ENCODE data around the gene FCER1G. TPM values are rescaled to one million over a fixed set of nuclear protein-coding genes. Genes with fewer than 3 reads are reported as not detected.

Gene FCER1G
- total and polyA plus RNA-seq, 9 of the 15 experiments (the other 6 are each of a cell fraction or from before 2014, with no cell fraction given): 0.15 to 0.69 (median 0.31) TPM; not detected in 2

DNA sequence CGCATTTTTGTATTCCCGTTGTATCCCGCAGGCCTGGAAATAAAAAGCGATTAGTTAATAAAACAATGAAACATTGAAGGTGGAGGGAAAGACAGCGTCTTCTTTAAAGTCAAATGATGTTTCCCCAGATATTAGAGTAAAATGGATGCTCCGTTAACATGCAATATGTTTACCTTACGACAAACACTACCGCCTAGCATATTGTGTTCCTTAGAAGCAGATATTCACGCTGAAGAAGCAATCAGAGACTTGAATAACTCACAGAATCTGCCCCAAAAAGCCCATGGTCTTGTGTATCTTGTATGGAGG is 37.2 kb upstream of the FCER1G start (continued):
- peak; percentile 50; the same call in 1 of the 2 replicates for TF ChIP-seq ZBTB2 (IDR thresholded peaks at IDR 0.05)
- no peak for TF ChIP-seq ZNF184 (CRISPR knock-in tag; IDR thresholded peaks at IDR 0.05)
- no peak for TF ChIP-seq C11orf30 (IDR thresholded peaks at IDR 0.05; ENCODE audit: low read depth)
- 0 out of 2 replicates have a peak, but pooled peaks have one; percentile 5 for TF ChIP-seq RAD51 (IDR thresholded peaks at IDR 0.05; ENCODE audit: borderline replicate concordance, low read depth)
- TF ChIP-seq BRD9 (IDR thresholded peaks at IDR 0.05; ENCODE audit: low read depth, partially characterized antibody): peak; percentile 37
- TF ChIP-seq ZFP36 (IDR thresholded peaks at IDR 0.05; ENCODE audit: low read depth, low read length, partially characterized antibody): no peak
- TF ChIP-seq ZNF175 (CRISPR knock-in tag; IDR thresholded peaks at IDR 0.05; ENCODE audit: low read depth): peak; percentile 11; the same call in 1 of the 2 replicates
- TF ChIP-seq, protein P1, sequence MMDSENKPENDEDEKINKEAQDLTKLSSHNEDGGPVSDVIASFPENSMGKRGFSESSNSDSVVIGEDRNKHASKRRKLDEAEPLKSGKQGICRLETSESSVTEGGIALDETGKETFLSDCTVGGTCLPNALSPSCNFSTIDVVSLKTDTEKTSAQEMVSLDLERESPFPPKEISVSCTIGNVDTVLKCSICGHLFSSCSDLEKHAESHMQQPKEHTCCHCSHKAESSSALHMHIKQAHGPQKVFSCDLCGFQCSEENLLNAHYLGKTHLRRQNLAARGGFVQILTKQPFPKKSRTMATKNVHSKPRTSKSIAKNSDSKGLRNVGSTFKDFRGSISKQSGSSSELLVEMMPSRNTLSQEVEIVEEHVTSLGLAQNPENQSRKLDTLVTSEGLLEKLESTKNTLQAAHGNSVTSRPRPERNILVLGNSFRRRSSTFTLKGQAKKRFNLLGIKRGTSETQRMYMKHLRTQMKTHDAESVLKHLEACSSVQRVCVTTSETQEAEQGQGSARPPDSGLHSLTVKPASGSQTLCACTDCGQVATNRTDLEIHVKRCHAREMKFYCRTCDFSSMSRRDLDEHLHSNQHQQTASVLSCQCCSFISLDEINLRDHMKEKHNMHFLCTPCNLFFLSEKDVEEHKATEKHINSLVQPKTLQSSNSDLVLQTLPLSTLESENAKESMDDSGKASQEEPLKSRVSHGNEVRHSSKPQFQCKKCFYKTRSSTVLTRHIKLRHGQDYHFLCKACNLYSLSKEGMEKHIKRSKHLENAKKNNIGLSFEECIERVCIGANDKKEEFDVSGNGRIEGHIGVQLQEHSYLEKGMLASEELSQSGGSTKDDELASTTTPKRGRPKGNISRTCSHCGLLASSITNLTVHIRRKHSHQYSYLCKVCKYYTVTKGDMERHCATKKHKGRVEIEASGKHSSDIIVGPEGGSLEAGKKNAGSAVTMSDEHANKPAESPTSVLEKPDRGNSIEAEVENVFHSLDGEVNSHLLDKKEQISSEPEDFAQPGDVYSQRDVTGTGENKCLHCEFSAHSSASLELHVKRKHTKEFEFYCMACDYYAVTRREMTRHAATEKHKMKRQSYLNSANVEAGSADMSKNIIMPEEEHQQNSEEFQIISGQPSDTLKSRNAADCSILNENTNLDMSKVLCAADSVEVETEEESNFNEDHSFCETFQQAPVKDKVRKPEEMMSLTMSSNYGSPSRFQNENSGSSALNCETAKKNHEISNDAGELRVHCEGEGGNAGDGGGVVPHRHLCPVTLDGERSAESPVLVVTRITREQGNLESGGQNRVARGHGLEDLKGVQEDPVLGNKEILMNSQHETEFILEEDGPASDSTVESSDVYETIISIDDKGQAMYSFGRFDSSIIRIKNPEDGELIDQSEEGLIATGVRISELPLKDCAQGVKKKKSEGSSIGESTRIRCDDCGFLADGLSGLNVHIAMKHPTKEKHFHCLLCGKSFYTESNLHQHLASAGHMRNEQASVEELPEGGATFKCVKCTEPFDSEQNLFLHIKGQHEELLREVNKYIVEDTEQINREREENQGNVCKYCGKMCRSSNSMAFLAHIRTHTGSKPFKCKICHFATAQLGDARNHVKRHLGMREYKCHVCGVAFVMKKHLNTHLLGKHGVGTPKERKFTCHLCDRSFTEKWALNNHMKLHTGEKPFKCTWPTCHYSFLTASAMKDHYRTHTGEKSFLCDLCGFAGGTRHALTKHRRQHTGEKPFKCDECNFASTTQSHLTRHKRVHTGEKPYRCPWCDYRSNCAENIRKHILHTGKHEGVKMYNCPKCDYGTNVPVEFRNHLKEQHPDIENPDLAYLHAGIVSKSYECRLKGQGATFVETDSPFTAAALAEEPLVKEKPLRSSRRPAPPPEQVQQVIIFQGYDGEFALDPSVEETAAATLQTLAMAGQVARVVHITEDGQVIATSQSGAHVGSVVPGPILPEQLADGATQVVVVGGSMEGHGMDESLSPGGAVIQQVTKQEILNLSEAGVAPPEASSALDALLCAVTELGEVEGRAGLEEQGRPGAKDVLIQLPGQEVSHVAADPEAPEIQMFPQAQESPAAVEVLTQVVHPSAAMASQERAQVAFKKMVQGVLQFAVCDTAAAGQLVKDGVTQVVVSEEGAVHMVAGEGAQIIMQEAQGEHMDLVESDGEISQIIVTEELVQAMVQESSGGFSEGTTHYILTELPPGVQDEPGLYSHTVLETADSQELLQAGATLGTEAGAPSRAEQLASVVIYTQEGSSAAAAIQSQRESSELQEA (IDR thresholded peaks at IDR 0.05; ENCODE audit: low read depth): no peak
- TF ChIP-seq GATA2 (CRISPR knock-in tag; IDR thresholded peaks at IDR 0.05): no peak
- peak; percentile 12; the same call in 1 of the 2 replicates for TF ChIP-seq SP1 (CRISPR knock-in tag; IDR thresholded peaks at IDR 0.05)
- 0 out of 4 replicates have a peak, but pooled peaks of 1 of the 2 experiments have one; percentile 42 for TF ChIP-seq ARNT (IDR thresholded peaks at IDR 0.05)
- TF ChIP-seq, protein P2, sequence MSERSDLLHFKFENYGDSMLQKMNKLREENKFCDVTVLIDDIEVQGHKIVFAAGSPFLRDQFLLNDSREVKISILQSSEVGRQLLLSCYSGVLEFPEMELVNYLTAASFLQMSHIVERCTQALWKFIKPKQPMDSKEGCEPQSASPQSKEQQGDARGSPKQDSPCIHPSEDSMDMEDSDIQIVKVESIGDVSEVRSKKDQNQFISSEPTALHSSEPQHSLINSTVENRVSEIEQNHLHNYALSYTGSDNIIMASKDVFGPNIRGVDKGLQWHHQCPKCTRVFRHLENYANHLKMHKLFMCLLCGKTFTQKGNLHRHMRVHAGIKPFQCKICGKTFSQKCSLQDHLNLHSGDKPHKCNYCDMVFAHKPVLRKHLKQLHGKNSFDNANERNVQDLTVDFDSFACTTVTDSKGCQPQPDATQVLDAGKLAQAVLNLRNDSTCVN (CRISPR knock-in tag; IDR thresholded peaks at IDR 0.05): no peak
- TF ChIP-seq ZNF592 (IDR thresholded peaks at IDR 0.05): 0 out of 2 replicates have a peak, but pooled peaks have one; percentile 6
- no peak for TF ChIP-seq PRMT5 (CRISPR knock-in tag; IDR thresholded peaks at IDR 0.05)
